GM18868 (cell line): Measurements from ENCODE around the gene ZFHX3.

Source experiments
- ATAC-seq: cut with Tn5 transposase; IDR thresholded peaks from one replicate; pipeline ENCODE4 v1.9.1; 2021; ENCODE audit warnings: mild to moderate bottlenecking, moderate library complexity; ENCODE audit not compliant: unreplicated experiment

Gene ZFHX3

DNA sequence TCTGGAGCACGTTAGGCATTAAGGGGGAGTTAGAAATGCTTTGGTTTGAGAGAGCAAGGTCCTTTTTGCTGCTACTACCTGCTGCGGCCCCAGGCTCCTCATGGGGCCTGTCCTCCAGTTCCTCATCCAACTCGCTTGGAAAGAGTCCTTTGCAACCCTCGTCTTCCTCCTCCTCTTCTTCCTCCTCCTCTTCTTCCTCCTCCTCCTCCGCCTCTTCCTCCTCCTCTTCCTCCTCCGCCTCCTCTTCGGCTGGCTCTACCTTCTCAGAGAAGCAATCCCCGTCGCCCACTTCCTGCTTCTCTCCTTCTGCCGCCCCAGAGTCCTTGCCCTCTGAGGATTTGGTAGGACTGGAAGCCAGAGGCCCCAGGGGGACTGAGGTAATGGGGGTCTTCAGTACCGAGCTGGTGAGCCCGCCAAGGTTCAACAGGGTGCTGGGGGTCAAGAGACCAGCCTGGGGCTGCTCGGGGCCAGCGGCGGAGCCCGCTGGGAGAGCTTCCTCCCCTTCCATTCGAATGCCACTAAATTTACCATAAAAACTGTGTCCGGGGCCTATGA lies 89.3 kb downstream of the ZFHX3 start:
- ATAC-seq, result no peak

DNA sequence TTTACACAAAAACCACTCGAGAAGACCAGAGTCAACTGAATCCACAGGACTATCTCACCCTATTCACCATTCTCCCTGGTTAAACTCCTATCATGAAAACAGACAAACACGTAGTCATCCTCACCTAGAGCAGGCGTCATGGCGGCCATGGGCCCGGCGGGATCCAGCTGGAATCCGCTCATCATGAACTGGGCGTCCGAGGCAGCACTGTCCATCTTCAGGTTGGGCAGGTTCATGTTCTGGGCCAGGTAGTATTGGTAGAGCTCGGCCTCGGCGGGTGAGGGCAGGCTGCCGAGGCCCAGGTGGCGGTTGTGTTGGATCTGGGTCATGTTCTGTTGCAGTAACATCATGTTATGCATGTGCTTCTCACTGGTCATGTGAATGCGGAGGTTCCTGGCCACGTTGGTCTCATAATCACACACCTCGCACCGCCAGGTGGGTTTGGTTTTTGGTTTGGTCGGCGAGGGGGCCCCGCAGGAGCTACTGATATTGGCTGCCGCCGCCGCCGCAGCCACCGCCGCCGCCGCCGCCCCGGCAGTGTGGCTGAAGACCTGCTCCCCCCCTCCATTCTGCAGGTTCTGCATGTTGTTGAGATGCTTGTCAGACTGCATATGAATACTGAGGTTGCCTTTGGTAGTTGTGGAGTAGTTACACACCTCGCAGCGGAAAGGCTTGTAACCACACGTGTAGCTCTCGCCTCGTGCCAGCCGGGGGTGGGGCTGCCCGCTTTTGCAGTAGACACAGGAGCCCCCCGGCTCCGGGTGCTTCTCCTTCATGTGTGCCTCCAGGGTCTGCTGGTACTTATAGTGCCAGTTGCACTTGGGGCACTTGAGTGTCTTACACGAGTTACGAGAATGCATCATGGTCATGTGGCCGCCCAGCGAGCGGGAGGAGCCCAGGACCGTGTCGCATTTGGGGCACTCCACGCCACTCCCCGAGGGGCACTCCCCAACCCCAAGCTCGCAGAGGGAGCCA lies 90.3 kb downstream of the ZFHX3 start:
- no peak for ATAC-seq

DNA sequence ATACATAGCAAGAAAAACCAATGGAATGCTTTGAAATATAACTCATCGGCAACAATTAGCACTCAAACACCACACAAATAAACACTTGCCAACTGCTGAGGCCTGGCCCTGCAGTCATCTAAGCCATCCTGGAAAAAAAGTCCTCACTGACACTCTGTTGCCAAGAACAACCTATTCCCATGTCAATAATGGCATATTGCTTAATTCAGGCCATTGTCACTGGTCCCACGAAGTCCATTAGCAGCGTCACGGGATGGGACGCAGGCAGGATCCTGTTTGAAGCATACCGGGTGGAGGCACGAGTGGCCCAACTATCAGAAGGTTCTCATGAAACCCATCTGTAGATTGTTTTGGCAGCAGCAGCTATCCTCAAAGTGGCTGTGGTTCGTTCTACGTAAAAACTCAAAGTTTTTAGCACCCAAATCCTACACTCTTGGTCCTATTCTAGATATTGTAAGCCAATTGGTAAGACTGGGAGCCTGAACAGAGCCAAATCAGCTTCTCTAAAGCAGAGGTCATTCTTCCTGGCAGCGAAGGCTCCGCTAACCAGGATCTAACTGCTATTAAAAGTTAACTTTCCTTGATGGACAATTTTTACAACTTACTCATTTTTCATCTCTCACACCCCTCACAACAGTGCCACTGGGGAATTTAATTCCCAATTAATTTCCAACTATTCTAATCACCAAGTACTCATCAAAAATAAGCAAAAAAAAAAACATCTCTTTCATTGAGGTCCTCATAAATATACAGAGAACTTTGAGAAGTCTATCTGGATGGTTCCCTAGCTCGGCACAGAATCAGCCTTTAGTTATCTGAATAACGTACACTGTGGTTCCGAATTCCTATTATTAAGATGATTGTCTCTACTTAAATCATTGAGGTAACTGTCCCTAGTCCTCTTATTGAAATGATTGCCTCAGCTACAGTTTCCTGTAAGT lies 91.5 kb downstream of the ZFHX3 start:
- ATAC-seq, result no peak

DNA sequence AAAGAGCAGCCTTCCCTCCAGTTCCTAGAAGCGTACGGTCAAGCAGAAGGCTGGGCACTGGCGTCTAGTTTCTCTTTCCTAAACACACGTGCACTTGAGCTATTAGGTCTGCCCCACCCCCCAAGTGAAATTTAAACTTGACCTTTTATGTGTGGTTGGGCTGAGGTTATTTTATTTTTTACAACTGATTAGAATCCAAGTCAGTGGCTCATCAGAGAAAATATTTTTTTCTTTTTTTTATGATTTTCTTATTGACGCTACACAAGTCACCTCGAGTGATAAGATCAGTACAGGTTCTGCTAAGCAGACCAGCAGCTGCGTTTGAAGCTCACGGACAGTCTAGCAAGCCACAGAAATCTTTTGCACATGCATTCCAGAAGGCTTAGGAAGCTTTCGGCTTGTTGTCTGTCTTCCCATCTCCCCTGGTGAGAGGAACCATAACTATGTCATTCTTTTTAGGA lies 95.1 kb downstream of the ZFHX3 start:
- no peak for ATAC-seq

DNA sequence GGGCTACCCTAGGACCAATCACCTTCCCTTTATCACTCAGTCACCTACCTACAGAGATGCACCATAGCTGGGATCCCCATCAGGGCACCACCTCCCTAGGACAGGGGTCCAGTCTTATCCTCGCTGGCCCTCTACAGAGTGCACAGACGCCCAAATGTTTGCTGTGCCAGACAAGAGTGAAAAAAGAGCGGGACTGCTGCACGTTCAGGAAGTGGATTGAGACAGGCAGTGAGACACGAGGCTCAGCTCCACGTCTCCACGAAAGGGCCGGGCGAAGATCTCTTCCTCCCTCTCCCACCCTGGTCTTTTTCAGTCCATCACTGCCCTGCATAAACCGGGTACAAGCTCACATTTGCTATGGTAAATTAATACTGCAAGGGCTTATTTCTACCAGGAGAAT lies 95.5 kb downstream of the ZFHX3 start:
- ATAC-seq, result no peak

DNA sequence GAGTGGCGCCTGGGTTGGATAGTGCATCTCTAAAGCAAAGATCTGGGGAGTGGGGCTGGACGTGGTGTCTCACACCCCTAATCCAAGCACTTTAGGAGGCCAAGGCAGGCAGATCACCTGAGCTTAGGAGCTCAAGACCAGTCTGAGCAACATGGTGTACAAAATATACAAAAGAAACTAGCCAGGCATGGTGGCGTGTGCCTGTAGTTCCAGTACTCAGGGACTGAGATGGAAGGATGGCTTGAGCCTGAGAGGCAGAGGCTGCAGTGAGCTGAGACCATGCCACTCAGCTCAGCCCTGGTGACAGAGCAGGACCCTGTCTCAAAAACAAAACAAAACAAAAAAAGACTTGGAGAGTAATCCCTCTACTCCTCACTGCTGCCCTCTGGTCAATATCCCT lies 96.0 kb downstream of the ZFHX3 start:
- ATAC-seq, result no peak

DNA sequence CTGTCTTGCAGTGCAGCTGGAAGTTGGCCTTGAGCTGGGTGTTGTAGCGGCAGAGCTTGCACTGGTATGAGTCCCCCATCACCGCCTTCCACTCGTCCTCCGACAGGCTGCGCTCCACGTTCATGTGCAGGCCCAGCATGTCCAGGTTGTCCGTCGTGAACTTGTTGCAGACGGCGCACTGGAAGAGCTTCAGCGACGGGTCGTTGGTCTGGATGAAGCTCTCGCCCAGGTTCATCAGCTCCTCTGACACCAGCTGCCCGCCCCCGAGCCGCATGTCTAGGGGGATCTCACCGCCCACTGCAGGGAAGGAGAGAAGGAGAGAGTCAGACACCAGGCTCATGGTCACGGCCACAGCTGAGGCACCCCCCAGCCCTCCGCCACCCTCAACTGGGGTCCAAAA lies 97.3 kb downstream of the ZFHX3 start:
- no peak for ATAC-seq

DNA sequence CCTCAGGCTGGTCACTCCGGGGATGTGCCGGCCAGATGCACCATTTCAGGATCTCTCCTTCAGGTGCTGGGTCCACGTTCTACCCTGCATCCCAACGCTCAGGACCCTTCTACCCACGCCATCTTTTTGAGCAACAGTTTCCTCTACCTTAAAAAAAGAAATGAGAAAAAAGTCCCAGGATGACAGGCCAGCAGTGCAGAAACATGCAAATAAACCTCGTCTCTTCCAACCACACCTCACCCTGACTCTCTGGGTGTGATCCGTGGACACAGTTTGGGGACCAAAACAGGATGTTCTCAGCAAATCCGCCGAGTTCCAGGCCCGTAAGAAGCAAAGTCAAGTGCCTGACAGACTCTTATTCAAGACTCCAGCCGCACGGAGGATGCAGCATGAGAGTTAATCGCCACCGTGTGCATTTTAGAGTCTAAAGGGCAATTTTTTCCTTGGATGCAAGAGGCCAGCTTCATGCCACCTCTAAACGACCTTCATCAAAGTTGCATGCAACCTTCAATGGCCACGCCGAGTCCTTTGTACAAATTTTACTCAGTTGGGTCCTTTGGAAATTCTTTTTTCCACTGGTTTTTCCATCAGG lies 99.6 kb downstream of the ZFHX3 start:
- ATAC-seq, result no peak

DNA sequence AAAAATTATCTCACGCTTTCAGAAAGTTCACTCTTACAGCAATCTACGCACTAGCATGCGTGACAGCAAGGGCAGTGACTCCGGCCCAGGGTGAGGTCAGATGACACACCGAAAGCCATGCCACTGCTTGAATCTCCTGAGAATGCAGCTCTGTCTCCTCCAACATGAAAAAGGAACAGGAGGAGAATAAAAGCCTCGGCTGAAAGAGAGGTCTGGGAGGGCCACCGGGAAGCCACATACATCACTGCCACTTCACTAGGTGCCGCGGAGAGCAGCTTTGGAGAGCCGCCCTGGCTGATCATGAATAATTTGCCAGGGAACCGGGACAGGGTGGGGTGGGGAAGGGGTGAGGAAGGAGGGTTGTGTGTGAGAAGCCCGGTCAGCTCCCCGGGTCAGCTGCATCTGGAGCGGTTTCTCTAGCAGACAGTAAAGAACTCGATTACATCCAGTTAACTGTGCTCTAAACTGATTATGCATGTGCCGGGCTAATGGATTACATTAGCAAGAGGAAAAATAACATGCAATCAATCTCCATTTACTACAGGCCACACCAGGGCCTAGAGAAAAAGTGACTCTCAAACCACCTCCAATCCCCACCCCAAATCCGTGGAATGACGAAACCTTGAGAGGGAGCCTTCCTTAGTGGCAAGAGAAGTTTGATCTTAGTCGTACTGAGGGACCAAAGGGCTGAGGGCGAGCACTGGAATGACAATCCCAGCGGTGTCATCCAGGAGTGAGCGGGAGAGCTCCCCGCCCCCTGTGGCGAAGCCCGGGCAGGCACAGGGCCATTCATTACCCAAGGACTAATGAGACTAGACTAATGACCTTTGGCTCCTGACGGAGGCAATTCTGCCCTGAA lies 100.3 kb downstream of the ZFHX3 start:
- ATAC-seq, result no peak

DNA sequence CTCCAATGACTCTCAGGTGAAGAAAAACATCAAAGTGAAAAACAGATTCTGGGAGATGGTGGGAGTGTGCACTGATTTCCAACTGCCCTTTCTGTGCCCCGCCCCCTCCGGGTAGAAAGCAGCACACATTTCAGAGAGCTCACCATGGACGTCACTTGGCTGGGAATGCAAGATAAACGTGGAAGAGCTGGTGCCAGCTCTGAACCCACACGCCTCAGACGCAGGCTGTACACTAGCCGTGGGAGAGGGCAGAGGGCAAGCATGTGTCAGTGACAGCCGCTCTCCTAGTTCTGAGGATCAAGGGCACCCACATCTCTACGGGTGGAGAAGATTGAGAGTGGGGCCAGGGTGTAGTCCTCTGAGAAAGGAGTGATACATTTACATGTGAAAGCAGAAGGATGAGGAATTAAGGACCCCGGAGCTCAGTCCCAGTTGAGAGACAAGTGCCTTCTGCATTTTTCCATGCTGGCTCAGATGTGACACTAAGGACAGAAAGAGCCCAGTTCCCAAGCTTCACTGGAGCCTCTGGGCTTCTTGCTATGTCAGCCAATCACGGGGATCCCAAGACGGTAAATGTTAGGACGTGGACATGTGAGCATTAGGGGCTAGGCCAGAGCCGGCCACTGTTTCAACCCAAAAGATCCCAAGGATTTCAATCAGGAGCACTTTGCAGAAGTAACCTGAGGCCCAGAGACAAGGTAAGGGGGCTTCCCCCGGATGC lies 101.3 kb downstream of the ZFHX3 start:
- no peak for ATAC-seq

DNA sequence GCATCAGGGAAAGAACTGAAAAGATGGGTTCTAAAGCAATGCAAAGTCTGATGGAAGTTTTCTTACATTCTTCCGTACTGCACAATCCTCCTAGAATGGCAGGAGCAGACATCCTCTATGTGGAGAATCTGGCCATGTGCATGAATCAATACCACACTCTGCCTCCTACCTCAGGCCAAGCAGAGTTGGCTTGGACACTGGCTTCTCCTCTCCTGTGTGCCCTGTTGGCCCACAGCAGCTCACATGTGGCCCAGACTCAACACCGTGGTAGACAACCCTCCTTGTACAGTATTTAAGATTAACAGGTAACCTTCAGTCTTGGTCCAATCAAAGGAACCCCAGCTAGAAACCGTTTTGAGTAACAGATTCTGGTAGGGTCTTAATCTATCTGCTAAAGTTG lies 101.9 kb downstream of the ZFHX3 start:
- no peak for ATAC-seq

DNA sequence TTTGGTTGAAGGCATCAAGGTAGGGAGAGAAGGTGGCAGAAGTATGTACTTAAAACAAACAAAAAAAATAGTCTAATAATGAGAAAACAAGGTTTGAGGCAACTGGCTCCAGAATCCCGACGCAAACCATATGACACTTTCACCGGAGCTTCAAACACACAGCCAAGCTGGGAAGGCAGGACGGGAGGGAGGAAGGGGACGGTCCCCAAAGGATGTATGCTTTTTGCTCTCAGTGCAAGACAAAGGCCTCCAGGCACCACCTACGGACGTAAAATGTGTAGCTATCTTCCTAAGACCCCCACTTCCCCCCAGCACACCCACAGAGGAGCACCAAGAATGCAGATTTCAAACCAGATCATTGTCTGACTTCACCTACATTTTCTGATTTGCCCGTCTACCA lies 102.3 kb downstream of the ZFHX3 start:
- no peak for ATAC-seq

DNA sequence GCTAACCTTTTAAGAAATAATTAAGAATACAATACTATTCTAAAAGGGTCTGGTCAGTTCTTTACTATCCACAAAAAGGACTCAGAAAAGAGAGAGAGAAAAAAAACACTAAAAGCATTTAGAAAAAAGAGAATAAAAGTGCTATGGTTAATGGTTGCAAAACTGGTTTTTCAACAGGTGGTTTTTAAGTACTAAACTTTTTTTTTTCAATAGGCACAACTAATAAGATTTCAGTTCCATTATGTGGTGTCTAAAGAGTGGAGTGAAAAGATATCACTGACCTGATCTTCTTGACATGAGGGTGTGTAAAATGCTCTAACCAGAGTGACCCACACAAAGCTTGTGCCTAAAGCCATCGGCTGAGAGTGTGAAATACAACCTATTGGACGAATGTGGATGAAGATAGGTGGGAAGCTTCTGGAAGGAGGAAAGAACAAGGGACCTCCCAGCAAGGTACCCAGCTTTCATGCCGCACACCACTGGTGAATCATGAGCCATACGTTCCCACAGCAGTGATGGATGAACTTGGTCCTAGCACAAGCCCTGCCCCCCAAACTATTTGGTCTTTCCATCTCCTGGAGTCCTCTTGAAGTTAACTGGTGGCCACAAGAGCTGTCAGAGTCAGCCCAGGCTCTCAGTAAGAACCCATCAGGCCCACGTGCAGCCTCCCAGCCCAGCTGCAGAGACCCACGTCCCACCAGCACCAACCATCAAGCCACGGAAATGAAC lies 103.0 kb downstream of the ZFHX3 start:
- ATAC-seq, result no peak

DNA sequence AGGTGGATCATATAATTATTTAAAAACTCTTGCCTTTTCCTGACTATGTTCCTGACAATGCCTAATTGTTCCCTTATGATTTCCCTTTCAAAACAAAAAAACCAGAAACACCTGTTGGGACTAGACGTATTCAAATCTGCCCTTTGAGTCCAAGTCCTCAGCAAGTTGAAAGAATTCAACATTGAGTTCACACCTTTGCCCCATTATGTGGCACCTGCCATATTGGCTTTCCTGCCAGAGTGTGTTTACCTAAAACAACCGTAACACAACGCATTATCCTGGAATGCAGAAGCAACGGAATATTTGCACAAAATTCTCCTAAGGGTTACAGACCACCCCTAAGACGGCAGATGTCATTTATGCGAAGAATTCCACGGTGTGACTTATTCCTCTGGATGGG lies 105.9 kb downstream of the ZFHX3 start:
- no peak for ATAC-seq

DNA sequence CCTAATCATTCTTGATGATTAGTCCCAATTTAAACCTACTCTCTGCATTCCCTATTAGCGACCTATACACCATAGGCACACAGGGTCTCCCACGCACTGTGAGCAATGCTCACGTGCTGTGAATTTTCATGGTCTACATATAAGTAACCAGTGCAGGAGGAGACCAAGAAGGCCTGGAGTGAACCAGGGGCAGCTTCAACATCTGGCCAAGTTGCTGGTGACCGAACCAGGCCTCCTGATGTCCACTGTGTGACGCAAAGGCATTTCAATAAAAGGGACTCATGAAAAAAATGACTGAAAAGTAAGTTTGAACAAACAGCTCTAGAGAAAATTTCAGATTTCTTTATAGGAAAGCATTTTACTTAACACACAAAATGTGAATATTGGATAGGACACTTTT lies 107.0 kb downstream of the ZFHX3 start:
- ATAC-seq, result no peak

DNA sequence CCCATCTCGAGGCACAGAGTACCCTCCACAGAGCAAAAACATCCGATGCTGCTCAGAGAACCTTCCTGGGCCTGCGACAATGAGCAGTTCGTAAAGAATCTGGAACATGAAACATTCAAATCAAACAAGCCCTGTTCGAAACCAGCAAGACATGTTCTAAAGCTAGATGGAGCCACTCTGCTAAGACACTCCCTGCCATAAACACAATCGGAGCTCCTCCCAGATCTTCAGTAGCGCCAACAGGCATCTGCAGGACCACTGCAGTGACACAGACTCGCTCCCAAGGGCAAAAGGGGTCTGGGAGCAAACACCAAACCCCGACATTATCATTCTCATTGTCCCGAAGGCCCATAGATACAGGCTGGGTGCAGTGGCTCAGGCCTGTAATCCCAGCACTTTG lies 108.7 kb downstream of the ZFHX3 start:
- no peak for ATAC-seq

DNA sequence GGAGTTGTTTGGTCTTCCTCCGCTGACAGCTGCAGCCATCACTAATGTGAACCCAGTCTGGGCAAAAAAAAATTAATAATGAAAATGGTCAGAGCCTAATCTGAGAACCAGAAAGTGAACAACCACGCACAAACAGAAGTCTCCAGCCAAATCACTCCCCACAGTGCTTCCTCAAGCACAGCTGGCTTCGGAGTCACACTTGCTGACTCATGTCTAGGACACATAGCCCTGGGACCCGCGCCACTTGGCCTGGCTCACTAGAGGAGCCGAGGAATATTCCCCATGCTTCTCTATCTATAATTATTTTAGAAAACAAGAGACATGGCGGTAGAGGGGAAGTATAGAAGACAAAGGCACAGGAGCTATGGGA lies 109.1 kb downstream of the ZFHX3 start:
- ATAC-seq, result no peak

DNA sequence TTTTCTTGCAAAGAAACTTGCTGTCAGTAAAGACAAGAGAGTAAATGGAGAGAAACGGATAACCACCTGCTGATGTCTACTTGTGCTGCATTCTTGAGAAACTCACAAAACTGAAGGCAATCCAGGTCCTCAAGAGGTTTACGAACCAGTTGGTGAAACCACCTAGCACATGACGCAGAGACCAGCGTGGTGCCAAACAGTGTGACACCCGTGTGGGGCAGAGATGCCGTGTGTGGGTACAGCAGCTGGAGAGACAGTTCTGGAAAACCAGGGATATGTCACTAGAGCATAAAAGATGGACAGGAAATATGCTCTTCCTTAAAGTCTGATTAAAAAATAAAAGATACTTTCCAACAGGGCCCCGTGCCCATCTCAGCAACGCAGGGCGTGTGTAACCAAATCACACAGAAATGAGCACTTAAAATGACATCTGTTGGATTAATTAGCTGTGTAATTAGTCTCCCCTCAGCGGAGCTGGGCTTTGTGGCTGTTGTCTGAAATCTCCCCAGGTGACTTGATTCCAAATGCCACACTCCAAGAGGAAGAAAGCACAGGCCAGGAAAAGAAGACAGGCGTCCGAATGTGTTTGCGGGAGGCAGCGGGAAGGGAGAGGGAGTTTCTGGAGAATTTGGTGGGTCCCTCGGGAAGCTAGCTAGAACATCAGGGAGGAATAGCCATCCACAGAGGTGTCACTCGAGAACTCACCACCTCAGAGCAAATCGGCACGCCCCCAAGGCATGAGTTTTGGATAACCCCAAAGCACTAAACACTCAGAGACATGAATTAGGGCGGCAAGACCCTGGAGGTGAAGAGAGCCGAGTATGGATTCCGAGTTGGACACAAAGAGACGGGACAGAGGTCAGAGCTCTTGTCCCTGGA lies 109.8 kb downstream of the ZFHX3 start:
- ATAC-seq, result no peak
